NOMO-1 treated with dmso at 0.1 percent for 144 hours (cell line): ENCODE data around the gene FNDC3B.

ENCODE experiments used
- DNase-seq: peaks from one replicate; lab custom pipeline; 2025; ENCODE audit not compliant: unreplicated experiment; lab: John Stamatoyannopoulos, UW

The FNDC3B gene

DNA sequence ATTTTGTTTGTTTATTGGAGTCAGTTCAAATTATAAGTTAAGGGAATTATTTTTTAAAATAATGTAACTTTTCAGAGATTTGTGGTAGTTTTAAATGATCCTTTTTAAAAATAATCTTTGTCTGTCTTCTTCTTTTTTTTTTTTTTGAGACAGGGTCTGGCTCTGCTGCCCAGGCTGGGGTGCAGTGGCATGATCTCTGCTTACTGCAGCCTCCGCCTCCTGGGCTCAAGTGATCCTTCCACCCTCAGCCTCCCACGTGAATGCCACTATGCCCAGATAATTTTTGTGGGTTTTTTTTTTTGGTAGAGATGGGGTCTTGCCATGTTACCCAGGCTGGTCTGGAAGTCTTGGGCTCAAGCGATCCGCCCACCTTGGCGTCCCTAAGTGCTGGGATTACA is 12.6 kb downstream of the FNDC3B start:
- no peak for DNase-seq

DNA sequence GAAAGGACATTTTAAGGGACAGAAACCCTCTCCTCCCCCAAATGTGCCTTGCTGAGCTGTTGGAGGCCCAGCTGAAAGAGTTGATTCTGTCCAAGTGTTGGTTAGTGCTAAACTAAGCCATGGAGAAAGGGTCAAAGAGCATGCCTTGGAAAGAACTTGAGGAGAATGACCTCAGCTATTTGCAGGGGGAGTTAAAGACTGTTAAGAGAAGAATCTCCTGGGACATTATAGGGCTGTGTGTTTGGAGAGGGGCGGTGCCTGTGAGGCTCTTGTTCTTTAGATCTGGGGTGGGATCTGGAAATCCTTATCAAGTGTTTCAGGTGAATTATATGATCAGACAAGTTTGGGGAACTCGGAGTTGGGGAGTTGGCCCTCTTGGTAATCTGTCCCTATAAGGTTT is 13.0 kb downstream of the FNDC3B start:
- no peak for DNase-seq

- DNase-seq = no peak
These were observed 14.9 kb downstream of the FNDC3B start for GRCh38 chr3:172054115-172054764.

DNA sequence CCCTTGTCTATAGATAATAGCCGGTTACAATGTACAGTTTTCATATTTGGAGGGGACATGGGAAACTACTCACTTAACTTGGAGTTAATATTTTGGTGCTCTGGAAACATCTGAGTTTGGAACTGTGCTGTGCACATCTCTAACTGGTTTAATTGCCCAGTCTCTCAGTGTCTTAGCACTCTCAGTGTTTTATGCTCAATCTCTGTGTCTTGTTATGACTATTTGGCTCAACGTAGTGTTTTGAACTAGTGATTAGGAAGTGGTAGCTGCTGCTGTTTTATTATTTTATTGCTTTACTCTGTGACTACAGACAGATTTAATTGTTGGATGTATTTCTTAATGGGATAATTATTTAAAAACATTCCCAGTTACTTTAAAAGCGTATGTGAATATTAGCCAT is 17.0 kb downstream of the FNDC3B start:
- no peak for DNase-seq

GRCh38 chr3:172057059-172057458 is 17.7 kb downstream of the FNDC3B start:
- DNase-seq = no peak

DNA sequence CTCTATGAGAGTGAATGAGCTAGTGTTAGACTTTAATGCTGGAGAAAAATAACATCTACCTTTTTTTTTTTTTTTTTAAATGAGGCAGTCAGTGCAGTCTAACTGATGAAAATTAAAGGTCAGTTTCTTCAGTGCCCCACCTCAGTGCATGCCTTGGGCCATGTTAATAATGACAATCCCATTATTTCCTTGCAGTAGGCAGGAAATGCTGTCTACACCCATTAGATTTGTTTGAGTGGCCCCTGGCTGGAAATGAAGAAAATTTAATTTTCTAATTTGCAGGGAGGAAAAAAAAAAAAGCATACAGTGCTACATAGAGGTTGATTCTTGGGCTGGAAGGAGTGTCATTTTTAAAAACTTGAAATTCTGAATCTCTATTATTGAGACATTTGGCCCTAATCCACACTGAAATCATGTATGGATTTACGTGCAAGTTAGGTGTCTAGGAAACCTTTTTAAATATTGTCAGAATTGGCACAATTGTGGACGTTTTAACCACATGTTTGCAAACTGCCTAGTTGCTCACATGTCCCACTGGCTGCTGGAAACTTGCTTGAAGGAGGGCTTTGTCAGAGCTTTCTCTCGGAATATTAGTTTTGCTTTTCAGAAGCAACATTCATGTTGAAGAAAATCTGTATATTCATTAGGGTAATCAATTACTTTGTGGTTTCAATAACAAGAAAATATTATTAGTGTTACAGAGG is 18.4 kb downstream of the FNDC3B start:
- DNase-seq = no peak

DNA sequence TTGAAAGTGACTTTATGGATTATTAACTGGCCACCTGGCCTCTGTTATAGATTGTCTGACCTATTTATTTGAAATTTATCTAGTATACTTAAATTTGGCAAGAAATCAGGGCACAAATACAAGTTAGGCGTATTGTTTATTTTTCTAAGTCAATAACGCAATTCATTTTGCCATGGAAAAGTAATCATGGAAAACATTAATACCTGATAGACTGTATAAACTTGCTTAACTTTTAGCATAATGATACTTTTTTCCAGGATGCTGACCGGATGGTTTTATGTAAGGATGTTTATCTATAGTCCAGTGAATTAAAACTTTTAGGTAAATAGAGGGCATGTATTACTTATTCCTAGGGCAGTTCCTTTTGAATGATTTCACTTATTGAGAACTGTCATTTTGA is 20.2 kb downstream of the FNDC3B start:
- no peak for DNase-seq

DNA sequence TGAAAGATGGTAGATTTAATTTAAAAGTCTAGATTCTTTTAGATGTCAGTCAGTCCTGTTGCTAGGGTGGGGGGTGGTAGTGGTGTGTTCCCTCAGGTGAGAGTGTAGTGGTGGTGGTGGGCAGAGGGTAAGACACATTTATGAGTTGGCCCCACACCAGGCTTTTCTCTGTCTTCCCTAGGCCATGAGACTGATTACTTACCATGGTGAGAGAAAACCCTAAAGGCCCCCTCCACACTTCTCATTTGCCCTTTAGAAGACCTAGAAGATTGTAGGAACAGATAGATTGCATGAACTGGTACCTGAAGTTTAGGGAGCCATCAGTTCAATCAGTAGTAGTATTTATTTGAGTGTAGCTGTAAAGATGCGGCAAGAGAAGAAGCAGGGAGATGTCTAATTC is 20.9 kb downstream of the FNDC3B start:
- DNase-seq = no peak

- peak; percentile 84 for DNase-seq
These were observed 22.4 kb downstream of the FNDC3B start for GRCh38 chr3:172061724-172062184.

GRCh38 chr3:172062761-172063160 is 23.4 kb downstream of the FNDC3B start:
- no peak for DNase-seq

- DNase-seq = no peak
These were observed 24.4 kb downstream of the FNDC3B start for GRCh38 chr3:172063456-172064432.

GRCh38 chr3:172065527-172065926 is 26.1 kb downstream of the FNDC3B start:
- no peak for DNase-seq

DNA sequence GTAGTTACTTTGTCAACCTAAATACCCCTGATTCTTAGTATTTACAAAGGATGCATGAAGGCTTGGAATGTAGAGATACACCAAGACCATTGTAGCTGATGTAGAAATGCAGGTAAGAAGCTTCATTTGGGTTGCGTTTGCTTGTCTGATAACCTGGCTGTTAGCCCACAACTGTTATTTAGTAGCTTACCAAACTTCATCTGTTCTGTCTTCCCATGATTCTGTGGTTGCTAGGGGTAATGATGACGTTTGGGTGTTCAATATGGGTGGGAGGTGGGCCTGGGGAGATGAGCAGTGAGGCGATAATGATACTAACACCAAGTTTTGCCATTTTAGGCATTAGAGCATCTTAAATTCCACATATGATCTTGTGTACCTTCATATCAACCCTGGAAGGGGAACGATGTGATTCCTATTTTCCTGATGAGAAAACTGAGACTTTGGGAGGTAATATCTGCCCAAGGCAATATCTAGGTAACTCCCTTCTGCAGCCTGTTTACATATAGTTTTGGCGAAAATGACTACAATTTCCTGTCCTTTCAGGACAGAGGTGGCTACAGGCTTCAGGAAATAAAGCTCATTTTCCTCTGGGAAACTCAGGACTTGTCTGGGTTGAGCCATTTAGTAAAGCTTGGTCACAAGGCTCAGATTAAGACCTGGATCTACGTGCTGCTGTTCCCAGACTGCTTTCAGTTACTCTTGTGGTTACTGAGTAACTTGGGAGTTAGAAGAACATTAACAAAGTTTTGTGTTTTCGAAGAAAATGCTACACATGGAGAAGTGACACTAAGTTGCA is 26.8 kb downstream of the FNDC3B start:
- DNase-seq = no peak

- no peak for DNase-seq
These were observed 27.8 kb downstream of the FNDC3B start for GRCh38 chr3:172066880-172067796.

- DNase-seq = no peak
These were observed 28.6 kb downstream of the FNDC3B start for GRCh38 chr3:172067837-172068440.

GRCh38 chr3:172068977-172069376 is 29.6 kb downstream of the FNDC3B start:
- DNase-seq = no peak

- DNase-seq = no peak
These were observed 30.1 kb downstream of the FNDC3B start for GRCh38 chr3:172069478-172069877.

DNA sequence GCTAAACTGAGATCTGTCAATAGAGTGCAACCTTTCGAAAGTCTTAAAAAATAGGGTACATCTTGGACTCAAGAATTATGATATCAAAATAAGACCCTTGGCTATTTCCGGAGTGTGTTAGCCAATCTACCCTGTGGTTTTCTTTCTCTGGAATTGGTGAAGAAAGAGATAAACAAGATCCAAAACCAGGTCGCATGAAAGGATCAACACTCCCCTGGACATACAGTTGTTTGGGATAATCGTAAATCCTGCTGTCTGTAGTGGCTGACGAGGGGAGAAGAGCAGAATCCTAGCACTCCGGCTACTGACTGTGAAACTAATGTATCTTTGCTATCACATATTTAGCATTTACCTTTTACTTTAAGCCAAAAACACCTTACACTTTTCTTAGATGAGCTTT is 30.9 kb downstream of the FNDC3B start:
- no peak for DNase-seq

DNA sequence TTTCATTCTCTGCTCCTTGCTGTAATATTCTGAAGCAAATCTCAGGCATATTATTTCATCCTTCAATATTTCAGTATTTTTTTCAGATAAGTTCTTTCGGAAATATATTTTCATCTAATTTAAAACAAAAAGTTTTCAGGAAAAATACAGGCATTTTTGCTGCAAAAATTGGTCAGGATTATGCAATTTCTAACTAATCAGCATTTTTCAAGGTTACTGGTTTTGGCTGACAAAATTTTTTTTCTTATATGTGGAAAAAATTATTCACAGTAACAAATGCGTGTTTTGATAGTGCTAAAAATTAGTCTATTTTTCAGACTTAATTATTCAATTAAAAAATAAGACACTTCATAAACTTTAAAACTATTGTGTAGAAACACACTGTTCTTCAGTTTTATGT is 31.4 kb downstream of the FNDC3B start:
- DNase-seq = no peak
